Kasumi-1 (cell line): ENCODE data around the gene CARM1.
A peak's percentile ranks its signal among the peaks of the same experiment; 100 is the strongest.
"Not testable (repeated sequence)": the region's sequence is repeated elsewhere in the genome, so short reads cannot be mapped to it uniquely, and the experiment has no call there.

Experiments
- DNase-seq, 2 experiments: peaks; one replicate each; lab custom pipeline; 2025; lab: John Stamatoyannopoulos, UW

Gene CARM1

DNA sequence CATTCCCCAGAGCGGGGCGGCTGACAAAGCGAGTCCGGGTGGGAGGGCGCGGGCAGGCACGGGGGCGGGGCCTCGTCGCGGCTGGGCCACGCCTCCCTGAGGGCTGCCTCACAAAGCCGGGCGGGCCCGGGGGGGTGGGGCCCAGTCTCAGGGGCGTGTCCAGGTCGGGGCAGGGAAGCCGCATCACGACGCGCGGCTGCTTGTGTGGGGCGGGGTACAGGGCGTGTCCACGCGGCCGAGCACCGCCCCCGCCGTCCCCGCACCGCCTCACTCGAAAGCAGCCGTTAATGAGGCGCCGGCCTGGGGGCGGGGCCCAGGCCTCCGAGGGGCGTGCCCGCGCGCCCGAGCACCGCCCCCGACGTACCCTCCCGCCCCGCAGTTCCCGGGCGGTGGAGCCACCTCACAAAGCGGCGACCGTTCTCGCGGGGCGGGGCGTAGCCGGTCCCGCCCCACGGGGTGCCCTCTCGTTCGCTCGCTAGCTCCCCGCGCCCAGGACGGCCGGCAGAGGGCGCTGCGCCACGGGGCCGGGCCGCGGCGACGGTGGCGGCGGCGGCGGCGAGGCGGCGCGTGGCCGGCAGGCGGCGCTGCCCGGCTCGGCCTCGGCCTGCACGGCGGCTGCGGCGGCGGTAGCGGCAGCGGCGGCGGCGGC is at the start of gene CARM1:
Gene CARM1, plus strand, starts transcription at position 599 of the 649 bp plus-strand sequence. CDS start 150 bp downstream, outside the sequence.
- DNase-seq = peak; percentile 95 to 98

DNA sequence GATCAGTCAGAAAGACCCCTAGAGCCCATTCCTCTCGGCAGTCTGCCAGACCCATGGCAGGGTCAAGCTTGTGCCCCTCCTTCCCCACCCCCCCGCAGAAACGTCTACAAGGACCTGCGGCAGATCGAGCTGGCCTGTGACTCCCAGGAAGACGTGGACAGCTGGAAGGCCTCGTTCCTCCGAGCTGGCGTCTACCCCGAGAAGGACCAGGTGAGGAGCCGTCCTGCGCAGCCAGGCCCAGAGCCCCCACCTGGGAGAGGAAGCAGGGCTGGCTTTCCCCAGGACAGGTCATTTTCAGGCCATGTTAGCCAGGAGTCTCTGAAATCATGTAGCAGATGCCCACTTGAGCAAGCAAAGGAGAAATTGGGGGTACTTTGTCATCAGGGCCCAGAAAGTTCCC is 47.7 kb upstream of the CARM1 start:
- no peak for DNase-seq

DNA sequence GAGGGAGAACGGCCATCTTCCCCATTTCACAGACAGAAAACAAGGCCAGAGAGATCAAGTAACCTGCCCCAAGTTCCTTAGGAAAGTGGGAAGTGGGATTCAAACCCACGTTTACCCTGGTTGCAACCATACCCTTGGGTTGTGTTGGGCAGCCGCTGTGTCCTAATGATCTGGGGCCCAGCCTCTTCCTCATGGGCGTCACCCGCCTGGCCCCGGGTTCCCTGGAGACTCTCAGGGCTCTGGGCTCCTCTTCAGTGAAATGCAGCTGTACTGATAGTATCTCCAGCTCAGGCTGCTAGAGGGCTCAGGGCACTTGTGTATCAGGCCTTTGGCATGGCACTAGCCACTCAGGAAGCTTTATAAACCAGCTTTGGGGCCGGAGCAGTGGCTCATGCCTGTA is 45.1 kb upstream of the CARM1 start:
- no peak for DNase-seq

DNA sequence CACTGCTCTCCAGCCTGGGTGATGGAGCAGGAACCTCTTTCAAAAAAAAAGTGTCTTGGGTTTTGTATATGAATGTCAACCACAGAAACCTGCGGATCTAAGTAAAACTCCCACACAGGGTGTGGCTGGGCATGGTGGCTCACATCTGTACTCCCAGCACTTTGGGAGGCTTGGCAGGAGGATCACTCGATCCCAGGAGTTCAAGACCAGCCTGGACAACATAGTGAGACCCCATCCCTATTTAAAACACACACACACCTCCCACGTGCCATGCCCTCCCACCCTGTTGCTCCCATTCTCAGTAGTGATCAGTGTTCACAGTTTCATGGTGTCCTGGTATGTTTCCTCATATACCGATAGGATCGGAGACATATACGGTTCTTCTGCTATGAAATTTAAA is 44.5 kb upstream of the CARM1 start:
- DNase-seq = no peak

DNA sequence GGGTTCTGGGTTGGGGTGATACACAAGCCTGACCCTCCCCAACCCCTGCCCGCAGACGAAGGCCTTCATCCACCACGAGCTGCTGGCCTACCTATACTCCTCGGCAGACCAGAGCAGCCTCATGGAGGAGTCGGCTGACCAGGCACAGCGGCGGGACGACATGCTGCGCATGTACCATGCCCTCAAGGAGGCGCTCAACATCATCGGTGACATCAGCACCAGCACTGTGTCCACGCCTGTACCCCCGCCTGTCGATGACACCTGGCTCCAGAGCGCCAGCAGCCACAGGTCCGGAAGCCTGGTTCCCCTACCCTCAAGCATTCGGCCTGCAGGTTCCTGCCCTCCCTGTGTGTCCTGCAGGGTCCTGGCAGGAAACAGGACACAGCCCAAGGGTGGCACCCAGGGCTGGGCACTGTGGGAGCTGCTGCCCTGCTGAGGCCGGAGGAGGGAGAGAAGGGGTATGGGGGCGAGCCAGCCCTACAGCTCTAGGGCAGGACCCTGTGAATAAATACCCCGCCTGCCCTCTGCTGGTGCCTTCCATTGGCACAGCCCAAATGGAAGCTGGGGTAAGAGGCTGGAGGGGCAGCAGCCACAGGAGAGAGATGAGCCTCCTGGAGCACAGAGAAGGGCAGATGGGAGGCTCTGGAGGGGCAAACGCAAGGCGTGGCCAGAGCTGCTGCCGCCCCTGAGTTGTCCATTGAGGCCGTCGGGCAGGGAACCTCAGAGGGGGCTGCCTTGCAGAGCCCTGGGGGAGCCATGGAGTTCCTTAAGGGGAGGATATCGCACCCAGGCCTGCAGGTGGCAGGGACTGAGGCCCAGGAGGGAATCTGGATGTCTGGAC is 42.2 kb upstream of the CARM1 start:
- peak; percentile 22 to 35 for DNase-seq

DNA sequence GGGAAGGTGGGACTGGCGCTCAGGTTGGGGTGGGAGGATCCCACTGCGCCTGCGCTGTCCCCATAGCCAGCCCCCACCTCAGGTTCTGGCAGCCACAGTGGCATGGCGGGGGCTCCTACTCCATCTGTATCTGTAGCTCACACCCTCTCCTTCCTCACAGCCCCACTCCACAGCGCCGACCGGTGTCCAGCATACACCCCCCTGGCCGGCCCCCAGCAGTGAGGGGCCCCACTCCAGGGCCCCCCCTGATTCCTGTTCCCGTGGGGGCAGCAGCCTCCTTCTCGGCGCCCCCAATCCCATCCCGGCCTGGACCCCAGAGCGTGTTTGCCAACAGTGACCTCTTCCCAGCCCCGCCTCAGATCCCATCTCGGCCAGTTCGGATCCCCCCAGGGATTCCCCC is 41.4 kb upstream of the CARM1 start:
- no peak for DNase-seq

DNA sequence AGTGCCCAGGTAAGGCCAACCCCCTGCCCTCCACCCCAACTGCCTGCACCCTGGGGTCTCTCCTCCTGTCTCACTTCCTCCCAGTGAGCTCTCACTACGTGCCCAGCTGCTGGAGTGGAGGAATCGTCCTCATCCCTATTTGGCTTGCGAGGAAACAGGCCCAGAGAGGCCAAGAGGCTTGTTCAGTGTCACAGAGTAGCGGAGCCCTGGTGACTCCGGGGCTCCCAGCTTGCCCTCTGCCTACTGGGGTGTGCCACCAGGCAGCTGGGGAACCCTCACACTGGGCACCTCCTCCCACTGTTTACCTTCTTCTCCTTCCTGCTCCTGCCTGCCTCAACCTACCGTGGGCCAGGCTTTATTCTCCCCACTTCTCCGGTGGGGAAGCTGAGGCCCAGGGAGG is 41.0 kb upstream of the CARM1 start:
- no peak for DNase-seq

DNA sequence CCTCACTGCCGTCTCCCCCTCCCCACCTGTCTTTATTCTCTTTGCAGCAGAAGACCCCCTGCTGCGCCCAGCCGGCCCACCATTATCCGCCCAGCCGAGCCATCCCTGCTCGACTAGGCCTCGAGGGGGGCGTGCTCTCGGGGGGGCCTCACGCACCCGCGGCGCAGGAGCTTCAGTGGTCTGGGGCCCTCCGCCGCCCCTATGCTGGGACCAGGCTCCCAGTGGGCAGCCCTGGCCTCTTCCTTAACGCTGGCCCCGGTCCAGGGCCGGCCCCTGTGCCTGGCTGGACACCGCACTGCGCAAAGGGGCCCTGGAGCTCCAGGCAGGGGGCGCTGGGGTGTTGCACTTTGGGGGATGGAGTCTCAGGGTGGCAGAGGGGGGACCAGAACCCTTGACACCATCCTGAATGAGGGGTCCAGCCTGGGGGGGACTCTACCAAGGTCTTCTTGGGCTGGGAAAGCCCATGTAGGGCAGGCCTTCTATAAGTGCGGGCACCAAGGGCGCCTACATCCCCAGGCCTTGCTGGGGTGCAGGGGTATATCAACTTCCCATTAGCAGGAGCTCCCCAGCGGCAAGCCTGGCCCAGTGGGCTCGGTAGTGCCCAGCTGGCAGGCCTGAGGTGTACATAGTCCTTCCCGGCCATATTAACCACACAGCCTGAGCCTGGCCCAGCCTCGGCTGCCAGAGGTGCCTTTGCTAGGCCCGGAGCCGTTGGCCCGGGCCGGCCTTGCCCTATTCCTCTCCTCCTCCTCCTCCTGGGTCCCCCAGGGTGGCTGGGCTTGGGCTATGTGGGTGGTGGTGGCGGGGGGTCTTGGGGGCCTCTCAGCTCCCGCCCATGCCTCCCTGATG is 40.2 kb upstream of the CARM1 start:
- DNase-seq = no peak

DNA sequence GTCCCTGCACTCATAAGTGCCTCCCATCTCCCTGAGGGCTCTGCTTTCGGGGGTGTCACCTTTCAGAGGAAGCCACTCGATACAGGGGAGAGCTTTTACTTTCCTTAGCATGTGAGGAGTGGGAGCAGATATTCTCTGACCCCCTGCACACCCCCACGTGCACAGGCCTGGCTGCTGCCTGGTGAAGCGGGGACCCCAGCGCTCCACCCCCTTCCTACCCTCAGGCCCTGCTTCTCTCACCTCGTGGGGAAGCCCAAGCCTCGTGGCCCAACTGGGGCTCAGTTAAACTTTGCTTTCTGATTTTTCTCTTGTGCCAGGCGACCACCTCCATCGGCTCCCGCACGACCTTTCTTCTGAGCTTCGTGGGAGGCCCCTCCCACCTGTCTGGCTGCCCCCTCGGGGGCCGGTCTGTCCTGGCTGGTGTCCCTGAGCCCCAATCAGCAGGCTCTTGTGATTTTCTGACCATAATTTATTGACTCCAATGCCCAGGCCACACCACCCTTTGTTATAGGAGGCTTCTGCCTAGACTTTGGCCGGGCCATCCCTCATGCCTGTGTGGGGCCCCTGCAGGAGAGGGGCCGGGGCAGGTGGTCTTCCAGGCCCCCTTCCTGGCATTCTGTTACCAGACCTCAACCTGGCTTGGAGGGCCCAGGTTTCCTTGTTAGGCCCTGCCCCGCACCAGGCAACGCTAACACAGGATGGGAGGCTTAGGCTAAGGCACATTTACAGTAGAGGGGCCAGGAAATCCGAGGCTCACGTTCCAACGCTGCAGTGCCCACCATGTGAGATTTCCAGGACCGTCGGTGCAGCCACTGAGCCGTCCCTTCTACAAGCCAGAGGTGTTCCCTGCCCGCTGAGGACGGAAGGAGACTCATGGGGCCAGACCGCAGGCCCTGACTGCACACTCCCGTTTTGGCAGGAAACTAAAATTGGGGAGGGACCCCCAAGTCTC is 39.1 kb upstream of the CARM1 start:
- no peak for DNase-seq

DNA sequence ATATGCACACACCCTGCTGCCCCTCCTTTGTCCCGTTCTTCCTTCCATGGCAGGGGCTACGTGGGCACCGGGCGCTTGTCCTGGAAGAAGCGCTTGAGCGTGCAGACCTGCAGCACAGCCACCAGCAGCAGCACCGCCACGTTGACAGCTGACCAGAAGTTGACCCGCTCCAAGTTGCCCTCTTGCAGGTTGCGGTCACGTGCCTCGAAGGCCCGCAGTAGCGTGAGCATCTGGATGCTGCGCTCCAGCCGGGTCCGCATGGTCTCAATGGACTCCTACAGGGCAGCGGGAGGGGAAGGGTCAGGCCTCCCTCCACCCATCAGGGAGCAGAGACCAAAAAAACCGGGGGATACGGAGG is 38.4 kb upstream of the CARM1 start:
- no peak for DNase-seq

DNA sequence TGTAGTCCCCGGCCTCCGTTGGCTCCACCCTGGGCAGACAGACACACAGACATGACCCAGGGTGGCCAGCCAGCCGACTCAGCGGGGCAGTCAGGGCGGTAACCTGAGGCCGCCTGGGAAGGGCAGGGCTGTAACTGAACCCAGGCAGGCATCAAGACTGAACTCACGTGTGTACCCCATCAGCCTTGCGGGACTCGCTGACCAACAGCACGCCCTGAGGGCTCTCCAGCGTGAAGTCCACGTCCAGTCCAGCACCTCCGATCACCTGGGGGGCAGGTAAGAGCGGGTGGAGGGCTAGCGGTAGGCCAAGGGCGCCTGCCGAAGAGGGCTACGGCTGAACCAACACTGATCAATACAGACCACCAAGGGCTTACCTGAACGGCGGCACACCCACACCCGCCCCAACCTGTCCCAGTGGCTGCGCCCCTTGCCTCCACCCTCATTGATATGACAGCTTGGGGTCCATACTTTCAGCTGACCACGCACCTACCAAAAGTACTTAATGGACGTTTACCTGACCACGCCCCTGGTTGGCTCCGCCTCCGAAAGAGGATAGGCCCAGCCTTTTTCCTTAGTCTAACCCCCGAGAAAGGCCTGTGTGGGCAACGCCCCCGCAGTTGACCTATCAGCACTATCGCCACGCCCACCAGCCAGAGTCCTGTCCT is 36.1 kb upstream of the CARM1 start:
- no peak for DNase-seq

DNA sequence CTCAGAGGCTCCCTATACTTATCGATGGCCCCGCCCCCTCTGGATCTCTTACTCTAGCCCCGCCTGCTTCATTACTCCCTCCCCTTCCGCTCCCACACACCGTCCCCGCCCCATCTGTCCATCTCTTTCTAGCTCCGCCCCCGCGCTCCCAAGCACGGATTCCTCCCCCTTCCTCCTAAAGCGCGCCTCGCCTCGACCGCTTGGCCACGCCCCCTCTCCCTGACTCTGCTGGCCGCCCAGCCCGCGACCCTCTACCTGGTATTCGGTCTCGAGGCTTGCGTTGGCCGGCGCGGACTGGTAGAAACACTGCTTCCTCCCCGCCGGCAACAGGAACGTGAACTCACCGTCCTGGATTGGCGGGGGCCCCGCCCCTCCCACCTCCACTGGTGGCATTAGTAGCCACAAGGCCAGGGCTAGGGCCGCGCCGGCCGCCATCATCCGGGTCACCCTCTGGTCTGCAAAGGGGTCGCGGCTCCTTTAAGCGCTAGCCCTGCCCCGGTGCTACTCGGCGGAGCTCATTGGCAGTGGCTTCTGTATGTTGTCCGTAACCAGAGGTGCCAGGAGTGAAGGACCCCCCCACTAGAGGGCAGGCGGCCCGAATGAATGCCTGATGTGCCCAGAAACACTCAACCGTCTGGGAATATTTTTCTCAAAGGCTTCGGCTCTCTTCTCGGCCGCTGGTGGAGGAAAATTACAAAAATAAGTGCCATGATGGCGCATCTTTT is 35.4 kb upstream of the CARM1 start, which contains the start of gene TMED1:
Gene TMED1, minus strand, starts transcription at position 459 of the 725 bp plus-strand sequence. Its CDS starts 21 bp downstream, at position 438.
- DNase-seq = peak; percentile 99

DNA sequence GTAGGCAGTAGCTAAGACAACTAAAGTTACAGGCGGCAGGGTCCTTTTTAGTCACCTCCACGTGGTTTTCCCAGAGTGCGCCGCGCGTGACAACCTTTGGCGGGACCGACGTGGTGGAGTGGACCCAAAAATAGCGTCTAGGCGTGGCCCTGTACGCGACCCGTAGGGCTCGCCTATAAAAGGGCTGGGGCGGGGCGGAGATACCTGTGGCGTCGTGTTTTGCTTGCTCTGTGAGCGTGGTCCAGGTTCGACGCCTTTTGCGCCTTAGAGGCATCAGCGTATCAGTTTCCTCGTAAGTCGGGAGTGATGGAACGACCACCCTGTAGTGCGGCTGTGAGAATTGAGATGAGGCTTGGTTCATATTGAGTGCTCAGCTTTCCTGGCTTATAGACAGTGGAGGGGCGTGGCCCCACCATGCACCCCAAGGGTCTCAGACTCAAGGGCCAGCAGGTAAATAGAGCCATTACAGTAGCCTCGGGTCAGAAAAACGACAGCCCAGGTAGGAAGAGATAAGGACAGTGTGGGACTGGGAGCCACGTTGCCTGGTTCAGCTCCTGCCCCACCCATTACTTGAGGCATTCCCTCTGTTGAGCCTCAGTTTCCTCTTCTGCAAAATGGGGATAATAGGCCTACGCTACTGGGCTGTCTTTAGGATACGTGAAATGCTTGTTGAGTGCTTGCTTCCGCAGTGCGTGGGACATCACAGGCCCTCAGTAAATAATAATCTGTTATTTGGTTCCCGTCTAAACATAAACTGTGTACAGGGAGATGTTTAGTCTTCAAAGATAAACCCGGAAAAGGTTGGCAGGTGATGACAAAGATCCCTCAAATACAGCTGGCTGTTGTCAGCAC is 34.6 kb upstream of the CARM1 start:
- peak; percentile 86 to 88 for DNase-seq

DNA sequence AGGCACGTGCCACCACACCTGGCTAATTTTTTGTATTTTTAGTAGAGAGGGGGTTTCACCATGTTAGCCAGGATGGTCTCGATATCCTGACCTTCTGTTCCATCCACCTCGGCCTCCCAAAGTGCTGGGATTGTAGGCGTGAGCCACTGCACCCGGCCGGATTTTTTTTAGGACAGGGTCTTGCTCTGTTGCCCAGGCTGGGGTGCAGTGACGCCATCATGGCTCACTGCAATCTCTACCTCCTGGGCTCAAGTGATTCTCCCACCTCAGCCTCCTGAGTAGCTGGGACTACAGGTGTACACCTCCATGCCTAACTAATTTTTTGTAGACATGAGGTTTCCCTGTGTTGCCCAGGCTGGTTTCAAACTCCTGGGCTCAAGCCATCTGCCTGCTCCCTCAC is 33.7 kb upstream of the CARM1 start:
- DNase-seq = not testable (repeated sequence)

DNA sequence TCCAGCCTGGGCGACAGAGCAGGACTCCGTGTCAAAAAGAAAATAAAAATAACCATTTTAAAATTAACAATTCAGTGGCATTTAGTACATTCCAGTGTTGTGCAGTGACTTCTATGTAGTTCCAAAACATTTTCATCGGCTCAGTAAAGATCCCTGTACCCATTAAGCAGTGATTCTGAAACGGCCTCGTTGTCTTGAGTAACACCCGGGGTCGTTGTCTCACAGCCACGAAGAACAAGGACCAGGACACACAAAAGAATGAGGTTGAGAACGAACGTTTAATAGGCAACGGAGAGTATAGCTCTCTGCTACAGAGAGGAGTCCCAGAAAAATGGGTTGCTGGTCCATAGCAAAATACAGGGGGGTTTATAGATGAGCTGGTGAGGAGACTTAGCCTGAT is 33.0 kb upstream of the CARM1 start:
- no peak for DNase-seq

DNA sequence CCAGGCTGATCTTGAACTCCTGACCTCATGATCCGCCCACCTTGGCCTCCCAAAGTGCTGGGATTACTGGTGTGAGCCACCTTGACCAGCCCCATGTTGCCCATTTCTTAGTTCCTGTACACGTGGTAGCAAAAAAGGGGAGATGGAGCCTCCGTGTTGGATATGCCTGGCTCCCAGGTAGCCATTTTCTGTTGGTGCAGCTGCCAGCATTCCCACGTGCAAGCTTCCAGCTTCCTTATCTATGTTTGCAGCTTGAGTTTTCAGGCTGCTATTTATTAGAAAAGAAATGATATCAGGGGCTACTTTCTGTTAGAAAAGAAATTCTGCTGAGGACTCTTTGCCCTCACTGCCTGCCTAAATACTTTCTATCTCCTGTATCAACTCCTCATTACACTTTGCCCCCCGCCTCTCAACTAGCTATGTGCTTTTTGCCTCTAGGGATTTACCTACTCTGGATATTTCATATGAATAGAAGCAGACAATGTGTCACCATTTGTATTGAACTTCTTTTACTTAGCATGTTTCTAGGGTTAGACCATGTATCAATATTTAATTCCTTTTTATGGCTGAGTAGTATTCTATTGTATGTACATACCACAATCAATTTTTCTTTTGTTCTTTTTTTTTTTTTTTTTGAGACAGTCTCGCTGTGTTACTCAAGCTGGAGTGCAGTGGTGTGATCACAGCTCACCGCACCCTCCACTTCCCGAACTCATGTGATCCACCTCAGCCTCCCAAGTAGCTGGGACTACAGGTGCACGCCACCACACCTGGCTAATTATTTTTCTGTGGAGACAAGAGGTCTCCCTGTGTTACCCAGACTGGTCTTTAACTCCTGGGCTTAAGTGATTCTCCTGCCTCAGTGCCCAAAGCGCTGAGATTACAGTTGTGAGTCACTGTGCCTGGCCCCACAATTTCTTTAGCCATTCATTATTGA is 32.0 kb upstream of the CARM1 start:
- no peak for DNase-seq

DNA sequence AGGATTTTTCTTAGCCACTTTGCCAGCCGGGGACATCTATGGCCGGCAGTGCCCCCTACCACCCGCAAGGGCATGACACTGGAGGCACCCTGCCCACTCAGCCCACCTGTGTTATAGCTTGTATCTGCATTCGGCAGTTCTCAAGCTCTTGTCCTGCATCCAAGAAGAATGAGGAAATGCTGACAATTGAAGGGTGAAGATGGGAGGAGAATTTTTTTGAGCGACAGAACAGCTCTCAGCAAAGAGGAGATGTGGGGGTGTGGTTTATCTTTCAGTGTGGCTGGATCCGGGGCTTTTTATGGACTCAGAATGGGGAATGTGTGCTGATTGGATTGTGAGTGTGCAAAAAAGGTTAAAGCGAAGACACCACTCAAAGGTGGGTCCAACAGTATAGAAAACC is 28.6 kb upstream of the CARM1 start:
- no peak for DNase-seq
